D341Med (cell line): ENCODE measurements around the gene TENM3.

Experiments used
- DNase-seq: peaks from one replicate; pipeline ENCODE4 v3.0.0; 2012; ENCODE audit warnings: low spot score

Gene TENM3

GRCh38 chr4:182409271-182409670 is 166.1 kb downstream of the TENM3 start:
- no peak for DNase-seq

- DNase-seq = no peak
Measured at GRCh38 chr4:182411391-182411790, 168.2 kb downstream of the TENM3 start.

- no peak for DNase-seq
Measured at GRCh38 chr4:182413550-182413949, 170.3 kb downstream of the TENM3 start.

DNA sequence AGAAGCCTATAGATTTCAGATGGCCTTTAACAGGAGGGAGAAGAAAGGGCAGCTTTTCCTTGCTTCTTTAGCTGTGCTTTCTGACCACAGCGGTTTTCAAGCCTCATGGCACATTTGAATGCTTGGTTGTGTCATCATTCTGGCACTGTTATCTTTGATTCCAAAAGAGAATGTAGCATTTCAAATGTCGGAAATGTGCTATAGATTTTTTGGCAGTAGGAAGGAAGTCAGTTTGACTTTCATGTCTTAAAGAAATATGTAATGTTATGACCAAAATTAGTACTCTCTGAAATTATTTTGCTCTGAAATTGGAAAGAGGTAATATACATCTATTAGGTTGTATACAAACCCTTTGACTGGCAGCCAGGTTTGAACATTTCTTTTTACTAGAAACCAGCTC is 171.9 kb downstream of the TENM3 start:
- DNase-seq = no peak

DNA sequence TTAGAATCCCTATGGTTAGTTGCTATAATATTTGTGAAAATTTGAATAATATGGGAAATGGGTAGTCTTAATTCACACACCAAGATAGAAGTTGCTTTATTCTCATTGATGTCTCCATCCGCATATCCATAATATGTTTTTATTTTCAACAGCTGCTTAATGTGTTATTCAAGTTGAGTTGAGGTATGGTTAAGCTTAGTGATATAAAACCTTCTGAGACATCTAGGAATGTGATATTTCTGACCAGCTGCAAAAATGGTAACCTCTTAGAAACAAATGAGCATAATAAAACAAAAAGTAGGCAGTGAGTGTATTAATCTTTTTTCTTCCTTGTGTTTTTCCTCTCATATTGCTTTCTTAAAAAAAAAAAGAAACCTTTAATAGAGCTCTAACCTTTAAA is 172.9 kb downstream of the TENM3 start:
- DNase-seq = no peak

DNA sequence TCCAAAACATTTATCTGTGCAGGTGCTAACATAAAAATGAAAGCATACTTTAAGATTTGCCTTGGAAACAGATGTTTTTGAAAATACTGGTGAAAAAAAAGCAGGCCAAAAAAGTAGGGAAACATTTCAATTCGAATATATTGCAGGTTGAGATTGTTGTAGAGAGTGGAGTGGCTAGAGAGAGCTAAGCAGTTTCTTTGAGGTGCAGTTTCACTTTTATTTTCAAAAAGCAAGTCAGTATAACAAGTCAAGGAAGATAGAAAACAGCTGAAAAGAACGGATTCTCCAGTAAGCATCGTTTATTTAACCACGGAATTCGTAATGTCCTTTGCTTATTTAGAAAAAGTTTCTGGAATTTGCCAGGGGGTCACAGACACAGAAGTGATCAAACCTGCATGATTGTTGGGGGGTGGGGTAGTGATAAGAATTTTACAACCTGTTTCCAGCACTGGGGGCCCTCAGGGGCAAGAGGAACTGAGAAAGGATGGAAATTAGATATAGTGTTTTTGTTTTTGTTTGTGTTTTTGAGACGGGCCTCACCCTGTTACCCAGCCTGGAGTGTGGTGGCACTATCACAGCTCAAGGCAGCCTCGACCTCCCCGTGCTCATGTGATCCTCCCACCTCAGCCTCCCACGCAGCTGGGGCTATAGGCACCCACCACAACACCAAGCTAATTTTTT is 175.0 kb downstream of the TENM3 start:
- no peak for DNase-seq

DNA sequence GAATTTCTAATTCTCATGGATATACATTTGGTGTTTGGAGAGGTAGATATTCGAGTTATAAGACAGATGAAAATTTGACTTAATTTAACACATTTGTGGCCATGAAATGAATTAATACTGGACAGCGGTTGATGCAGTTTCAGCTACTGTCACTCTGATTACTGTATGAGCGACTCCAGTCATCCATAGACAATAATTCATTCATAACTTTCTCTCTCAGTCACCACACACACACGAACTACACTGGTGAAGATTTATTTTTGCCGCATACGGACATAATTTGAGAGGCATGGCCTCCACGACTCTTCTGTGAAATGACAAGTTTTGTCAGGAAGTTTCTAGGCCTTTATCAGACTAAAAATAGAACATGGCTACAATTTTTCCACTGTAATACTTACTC is 177.0 kb downstream of the TENM3 start:
- DNase-seq = no peak

- DNase-seq = no peak
Measured at GRCh38 chr4:182421753-182422152, 178.6 kb downstream of the TENM3 start.

GRCh38 chr4:182425302-182425701 is 182.1 kb downstream of the TENM3 start:
- no peak for DNase-seq

DNA sequence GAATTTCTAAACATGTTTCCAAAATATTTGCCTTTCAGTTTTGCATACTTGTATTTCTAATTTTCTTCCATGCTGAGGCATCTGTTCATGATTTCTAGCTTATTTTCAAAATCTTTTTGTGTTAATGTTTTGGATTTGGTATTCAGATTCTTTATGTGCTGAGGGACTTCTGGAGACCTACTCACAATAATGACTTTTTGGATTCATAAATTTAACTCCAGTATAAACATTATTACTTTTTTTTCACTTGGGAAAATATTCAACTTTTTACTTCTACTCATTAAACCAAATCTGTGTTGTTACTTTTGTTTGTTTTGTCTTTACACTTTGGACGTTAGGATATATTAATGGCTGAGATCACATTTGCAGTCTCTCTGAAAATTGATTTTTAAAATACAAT is 183.7 kb downstream of the TENM3 start:
- DNase-seq = no peak

DNA sequence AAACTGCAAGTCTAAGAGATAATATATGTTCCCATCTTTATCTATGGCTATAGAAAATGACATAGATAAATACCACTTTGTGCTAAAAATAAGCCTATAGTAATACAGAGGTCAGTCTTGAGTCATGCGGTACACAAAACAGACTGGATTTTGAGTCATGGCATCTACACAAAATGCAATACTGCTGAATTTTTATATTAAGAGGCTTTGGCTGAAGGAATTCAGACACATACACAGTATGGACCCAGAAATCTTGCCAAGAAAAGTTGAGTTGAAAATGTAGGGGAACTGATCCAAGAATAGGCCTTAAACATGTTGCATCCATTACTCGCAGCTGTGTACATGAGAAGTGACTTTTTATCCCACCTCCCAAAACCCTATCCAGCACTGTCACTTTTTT is 184.4 kb downstream of the TENM3 start:
- no peak for DNase-seq

GRCh38 chr4:182429896-182430295 is 186.7 kb downstream of the TENM3 start:
- DNase-seq = no peak

DNA sequence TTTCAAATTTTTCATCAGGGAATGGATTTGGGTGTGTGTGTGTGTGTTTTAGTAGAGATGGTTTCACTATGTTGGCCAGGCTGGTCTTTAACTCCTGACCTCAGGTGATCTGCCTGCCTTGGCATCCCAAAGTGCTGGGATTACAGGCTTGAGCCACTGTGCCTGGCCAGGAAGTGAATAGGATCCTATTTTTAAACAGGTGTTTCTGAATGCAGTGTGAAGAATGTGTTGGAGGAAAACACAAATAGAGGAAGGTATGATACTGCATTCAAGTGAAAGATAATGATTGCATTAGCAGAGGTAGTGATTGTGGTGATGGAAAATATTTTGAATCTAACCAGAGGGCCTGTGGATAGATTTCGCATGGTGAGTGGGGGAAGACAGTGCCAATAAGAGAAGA is 189.6 kb downstream of the TENM3 start:
- DNase-seq = no peak

DNA sequence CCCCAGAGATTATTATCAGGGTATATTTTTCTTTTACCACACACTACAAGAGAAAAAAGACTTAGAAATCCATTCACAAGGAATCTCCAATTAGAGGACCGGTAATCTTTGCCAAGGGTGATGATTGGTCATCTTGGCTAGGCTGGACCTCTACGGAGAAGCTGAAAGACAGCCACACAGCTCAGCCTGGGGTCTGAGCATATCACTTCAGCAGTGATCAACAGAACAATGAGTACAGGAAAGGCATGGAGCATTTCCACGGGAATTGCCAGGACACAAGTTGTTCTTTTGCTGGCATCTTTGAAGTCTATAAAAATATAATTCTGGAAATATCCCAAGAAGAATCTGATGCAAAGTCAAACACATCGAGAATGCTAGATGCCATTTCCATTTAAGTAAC is 191.5 kb downstream of the TENM3 start:
- DNase-seq = no peak

DNA sequence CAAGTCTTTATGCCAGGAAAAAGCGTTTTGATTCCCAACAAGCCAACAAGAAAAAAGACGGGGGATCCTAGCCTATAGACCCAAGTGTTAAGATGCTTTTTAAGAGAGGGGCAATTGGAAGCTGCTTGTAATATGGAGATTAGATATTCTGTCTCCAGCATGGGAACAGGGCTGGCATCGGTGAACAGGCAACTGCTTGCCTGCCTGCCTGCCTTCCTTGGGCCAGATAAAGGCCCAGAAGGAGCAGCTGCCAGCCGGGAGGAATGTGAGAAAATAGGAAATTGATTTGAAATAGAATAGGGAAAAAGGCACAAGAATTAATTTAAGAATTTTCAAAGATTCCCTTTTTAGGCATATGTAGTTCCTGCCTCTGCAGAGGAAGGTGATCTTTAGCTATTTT is 192.2 kb downstream of the TENM3 start:
- no peak for DNase-seq

DNA sequence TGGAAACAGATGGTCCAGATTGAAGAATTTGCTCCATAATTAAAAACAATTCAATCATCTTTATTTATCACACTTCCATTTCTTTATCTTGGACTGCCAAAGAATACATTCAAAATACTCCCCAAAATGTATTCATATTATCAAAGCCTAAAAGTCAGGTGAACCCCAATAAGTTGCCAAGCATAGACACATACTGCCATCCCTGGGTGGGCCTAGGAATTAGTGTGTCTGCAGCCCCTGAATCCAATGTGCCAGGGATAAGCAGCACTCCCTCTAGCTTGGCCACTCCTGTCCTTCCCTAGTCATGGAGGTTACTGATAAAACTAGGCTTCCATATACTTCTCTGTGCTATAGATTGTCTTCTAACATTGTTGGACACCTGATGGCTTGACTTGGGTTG is 199.9 kb downstream of the TENM3 start:
- DNase-seq = no peak

GRCh38 chr4:182447767-182448280 is 204.6 kb downstream of the TENM3 start:
- DNase-seq = no peak

DNA sequence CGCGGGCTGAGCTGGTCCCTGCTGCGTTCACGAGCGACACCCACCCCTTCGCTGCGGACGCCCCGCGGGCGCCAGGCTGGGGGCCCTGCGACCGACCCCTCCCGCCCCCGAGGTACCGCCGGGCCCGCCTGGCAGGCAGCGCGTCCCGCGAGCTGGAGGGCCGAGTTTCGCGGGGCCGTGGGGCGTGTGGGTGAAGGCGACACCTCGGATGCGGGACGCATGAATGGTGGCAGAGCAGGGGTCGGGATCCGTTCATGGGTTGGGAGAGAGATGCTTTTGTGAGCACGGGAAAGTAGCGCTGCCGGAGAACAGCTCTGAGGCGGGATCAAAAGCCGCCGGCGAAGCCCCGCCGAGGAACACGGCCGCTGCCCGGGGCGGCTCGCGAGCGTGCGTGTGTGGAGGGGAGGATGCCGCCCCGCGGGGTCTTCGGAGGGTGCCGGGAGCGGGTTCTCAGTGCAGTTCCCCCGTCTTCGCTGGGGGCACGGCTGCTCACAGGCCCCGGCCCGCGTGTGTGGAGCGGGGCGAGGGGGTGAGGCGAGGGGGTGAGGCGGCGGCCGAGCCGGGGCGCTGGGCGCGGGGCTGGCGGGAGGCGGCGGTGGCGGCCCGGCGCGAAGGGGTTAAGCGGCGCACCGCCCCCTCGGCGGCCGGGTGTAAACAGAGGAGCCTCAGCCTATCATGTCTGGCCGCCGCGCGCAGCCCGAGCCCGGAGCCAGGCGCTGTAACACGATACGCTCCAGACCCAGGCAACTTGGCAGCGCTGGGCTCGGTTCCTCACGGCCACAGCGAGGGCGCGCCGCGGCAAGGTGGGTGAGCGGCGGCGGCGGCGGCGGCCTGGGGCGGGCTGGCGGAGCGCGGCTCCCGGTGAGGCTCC is 205.3 kb downstream of the TENM3 start:
- peak; percentile 95 for DNase-seq

- no peak for DNase-seq
Measured at GRCh38 chr4:182449186-182449929, 206.2 kb downstream of the TENM3 start.

DNA sequence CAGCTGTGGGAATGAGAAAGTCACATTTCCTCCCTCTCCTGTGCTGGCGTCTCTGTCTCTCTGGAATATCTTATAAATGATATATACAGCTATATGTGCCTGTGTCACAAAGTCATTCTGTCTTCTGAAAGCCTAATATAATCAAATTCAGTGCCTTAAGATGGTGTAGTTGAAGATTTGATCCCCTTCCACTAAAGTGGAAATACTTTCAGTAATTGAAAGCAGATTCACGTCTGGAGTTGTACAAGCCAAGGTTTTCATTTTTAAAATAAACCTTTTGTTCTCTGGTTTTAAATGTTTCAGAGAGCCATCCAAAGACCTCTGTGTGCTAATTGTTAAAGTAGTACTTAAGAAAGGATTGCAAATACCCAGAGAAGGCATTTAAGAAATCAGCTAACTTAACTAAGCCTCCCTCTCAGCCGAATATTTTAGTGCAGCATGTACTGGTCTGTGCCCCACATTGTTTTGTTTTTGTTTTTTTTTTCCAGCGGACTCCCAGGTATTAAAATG is 206.8 kb downstream of the TENM3 start:
- no peak for DNase-seq

- DNase-seq = no peak
Measured at GRCh38 chr4:182451441-182451840, 208.2 kb downstream of the TENM3 start.

DNA sequence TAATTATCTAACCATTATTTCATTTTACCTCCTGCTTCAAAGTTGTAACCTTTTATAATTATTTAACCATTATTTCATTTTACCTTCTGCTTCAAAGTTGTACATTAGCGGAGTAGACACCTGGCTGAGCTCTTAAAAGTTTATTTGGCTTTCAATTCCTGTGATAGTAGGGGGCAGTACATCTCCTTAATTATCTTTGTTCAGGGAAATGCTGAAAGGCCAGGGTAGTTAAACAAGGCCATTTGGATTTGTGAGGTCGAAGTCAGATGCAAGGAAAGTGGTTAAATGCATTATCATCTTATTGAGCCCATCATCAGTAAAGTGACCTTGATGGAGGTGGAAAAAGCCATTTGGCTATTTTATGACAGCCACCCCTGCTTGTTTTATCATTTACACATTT is 210.6 kb downstream of the TENM3 start:
- DNase-seq = no peak
